ENCODE data around the gene CCL27.
"Not testable (repeated sequence)": the region's sequence is repeated elsewhere in the genome, so short reads cannot be mapped to it uniquely, and the experiment has no call there.

CCL27 gene

DNA sequence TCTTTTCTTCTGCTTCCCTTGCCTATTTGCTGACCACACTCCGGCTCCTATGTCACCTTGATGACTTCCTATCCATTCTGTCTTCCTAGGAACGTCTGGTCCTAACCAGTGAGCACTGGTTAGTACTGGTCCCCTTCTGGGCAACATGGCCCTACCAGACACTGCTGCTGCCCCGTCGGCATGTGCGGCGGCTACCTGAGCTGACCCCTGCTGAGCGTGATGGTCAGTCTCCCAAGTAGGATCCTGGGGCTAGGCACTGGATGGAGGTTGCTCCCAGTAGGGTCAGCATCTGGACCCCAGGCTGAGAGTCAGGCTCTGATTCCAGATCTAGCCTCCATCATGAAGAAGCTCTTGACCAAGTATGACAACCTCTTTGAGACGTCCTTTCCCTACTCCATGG lies 13.8 kb downstream of the CCL27 start:
- DNase-seq = no peak

DNA sequence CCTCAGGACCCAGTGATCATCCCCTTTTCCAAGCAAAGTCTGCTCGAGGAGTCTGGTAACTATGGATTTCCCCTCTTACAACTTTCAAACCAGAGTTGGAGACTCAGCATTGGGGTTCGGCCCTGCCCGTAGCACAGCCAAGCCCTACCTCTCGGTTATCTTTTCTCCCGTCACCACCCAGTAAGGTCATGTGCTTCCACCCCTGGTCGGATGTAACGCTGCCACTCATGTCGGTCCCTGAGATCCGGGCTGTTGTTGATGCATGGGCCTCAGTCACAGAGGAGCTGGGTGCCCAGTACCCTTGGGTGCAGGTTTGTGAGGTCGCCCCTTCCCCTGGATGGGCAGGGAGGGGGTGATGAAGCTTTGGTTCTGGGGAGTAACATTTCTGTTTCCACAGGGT lies 14.8 kb downstream of the CCL27 start:
- DNase-seq = no peak

DNA sequence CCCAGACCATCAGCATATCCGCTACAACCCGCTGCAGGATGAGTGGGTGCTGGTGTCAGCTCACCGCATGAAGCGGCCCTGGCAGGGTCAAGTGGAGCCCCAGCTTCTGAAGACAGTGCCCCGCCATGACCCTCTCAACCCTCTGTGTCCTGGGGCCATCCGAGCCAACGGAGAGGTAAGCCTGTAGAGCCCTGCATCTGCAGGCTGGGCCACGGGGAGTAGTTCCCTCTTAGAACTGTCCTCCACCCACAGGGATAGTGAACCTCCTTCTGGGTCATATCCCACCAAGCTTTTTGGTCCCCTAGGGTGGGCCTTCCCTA lies 15.4 kb downstream of the CCL27 start:
- DNase-seq = no peak

DNA sequence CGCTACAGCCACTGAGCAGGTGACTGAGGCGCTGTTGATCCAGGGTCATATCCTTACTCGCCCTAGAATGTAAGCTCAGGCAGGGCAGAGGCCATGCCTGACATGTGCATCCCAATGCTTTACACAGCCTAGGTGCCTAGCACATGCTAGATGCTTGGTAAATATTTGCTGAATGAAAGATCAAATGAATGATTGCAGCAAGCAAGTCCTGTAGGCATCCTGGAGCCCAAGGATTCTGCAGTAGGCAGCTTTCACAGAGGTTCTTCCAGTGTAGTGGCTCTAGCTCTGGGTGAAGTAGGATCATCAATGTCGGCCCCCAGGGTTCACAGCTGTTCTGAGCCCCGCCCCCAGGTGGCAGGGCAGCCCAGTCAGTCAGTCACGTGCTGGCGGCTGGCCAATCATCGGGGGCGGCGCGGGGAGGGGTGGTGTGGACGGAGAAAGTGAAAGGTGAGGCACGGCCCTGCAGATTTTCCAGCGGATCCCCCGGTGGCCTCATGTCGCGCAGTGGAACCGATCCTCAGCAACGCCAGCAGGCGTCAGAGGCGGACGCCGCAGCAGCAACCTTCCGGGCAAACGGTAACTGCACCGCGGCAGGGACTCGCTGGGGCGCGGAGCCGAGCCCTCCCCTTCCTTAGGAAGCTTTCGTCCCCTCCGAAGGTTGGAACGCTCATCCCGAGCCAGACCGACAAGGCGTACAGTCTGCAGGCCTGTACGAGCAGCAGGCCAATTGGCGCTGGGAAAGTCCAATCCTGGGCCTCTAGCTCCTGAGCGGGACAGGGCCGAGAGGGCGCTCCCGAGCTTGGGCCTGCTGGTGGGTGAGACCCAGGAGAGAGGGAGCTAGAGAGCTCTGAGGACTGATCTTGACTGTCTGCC lies 16.0 kb downstream of the CCL27 start, which contains the start of gene GALT:
Gene GALT, plus strand, starts transcription at position 465 of the 873 bp plus-strand sequence. Its CDS starts 30 bp downstream, at position 495.
- peak; percentile 98 for DNase-seq

DNA sequence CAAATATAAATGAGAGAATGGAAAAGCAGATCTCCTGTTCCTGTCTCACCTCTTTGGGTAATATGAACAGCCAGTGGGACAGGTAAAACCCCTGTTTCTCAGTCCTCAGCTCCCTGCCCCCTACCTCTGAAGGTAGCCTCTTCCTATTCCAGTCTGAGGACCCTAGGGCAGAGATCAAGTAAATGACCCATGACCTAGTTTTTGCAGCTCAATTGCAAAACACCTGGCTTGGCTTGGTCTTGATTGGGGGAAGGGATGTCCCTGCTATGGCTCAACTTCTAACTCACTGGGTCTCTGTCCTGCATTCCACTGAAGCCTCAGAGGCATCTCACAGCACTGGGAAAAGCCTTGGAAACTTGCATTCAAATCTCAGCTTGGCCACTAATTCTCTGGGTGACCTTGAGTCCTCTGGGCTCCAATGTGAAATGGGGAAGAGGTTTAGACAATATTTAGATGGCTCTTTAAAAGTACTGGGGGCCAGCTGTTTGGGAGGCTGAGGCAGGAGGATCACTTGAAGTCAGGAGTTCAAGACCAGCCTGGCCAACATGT lies 17.6 kb downstream of the CCL27 start:
- DNase-seq = no peak

DNA sequence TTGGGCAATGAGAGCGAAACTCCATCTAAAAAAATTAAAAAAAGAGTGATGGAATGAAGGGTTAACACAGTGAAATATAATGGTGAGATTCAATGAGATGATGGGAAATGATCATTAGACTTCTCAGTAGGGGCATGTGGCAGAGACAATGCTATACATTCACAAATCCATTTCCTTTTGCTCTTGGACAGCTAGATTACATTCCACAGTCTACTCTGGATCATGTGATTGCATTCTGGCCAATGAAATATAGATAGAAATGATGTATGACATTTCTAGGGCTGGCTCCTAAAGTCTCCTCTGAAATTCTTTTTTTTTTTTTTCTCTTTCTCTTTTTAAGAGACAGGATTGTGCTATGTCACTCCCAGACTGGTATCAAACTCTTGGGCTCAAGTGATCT lies 19.8 kb downstream of the CCL27 start:
- no peak for DNase-seq

DNA sequence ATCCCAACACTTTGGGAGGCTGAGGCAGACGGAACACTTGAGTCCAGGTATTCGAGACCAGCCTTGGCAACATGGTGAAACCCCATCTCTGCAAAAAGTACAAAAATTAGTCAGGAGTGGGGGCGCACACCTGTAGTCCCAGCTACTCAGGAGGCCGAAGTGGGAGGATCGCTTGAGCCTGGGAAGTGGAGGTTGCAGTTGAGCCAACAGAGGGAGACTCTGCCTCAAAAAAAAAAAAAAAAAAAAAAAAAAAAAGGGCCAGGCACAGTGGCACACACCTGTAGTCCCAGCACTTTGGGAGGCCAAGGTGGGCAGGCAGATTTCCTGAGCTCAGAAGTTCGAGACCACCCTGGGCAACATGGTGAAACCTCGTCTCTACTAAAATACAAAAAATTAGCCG lies 23.1 kb downstream of the CCL27 start:
- DNase-seq = not testable (repeated sequence)

DNA sequence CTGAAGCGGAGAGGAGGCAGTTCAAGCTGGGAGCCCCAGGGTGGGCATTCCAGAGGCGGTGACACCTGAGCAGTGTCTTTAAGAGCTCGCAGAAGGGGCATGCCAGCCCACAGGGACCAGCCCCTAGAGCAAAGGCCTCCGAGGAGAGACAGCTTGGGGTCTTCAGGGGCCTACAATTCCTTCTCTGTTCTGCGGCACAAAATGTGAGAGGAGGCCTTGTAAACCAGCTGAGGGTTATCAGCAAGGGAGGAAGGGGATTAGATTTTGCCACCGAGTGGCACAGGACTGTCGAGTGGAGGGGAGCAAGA lies 24.4 kb downstream of the CCL27 start:
- no peak for DNase-seq

DNA sequence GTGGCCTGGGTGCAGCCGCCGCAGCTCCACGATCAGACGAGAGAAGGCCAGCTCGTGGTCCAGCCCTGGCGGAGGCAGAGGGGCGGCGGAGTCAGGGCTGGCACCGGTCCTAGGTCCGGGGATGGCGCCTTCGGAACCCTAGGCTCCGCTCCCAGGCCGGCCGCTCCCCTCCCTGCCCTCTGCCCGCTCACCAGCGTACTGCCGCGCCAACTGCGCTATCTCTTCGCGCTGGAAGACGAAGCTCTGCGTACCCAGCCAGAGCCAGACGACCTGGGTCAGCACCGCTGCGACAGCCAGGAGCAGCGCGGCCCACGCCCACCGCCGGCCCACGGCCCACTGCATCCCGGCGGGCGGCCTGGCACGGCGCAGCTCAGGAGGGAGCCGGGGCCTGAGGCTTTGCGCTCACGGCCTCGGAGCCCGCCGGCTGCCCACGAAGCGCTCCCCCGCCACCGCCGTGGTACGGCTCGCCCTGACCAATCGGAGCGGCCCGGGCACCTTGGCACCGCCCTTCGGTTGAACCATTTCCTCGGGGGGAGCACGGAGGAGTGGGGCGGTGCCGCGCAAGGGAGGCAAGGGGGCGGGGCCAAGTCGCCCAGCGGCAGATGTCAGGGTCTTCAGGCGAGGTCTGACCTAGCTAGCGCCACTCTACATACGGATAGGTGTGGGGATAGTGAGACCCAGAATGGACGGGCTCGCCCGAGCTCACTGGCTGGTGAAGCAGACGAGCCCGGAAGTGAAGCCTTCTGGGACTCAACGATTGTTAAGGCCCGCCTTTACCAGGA lies 24.9 kb downstream of the CCL27 start, which contains the start of gene SIGMAR1:
Gene SIGMAR1, minus strand, starts transcription at position 432 of the 782 bp plus-strand sequence. Its CDS starts 90 bp downstream, at position 342.
- DNase-seq = peak; percentile 93

DNA sequence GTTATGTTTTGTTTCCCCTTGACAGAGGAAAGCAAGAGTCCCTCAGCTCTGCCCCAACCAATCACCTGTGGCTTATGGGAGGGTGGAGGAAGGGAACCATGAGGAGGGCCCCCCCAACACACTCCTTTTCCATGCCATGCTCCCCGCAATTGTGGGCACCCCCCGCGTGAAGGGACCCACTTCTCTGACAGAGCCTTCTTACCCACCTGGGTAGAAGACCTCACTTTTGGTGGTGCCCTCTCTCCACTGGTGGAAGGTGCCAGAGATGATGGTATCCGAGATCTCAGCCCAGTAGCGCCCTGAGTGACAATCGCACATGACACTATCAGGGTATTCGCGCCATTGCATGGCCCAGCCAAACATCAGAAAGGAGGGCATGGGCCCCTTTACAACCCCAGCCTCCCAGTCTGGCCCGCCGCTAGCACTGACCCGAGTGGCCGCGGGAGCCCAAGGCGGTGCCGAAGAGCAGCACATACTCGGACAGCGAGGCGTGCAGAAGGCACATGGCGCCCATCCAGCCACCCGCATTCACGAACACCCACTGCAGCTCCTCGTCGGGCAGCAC lies 25.6 kb downstream of the CCL27 start:
- no peak for DNase-seq

DNA sequence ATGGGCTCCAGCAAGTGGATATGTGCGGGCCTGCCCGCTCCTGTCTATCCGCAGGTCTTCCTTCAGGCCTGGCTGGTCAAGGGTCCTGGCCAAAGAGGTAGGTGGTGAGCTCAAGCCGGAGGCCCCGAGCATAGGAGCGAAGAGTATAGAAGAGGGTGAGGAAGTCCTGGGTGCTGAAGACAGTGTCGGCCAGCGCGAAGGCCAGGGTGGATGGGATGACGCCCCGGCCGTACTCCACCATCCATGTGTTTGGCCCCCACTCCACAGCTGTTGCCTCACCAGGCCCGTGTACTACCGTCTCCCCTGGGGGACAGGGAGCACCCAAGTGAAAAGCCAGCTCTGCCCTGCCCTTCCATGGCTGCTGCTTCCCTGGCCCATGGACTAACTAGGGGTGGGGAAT lies 26.9 kb downstream of the CCL27 start:
- DNase-seq = no peak

DNA sequence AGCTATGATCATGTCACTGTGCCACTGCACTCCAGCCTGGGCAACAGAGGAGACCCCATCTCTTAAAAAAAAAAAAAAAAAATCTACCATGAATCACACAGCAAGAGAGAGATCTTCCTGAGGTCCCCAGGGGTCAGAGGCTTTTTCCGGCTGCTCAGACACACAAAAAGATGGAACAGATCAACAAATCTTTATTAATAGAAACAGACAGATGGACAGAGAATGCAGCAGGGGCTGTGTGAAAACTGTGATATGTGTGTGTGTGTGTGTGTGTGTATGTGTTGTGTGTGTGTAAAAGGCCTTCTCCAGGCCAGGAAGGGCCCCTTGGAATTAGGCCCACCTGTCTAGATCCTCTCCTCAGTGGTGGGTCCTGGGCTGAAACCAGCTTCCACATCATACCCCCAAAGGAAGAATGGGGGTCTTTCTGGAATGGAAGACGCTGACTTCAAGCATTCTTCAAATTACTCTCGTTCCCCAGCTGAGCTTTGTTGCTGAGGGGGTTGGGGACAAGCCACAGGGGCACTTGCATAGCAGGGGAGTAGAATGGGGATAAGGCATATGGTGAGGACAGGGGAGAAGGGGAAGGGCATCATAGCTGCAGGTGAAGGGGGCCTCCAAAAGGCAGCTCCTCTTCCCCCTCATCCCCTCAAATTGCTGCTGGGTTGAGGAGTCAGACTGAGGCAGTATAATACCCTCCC lies 27.8 kb downstream of the CCL27 start:
- no peak for DNase-seq

DNA sequence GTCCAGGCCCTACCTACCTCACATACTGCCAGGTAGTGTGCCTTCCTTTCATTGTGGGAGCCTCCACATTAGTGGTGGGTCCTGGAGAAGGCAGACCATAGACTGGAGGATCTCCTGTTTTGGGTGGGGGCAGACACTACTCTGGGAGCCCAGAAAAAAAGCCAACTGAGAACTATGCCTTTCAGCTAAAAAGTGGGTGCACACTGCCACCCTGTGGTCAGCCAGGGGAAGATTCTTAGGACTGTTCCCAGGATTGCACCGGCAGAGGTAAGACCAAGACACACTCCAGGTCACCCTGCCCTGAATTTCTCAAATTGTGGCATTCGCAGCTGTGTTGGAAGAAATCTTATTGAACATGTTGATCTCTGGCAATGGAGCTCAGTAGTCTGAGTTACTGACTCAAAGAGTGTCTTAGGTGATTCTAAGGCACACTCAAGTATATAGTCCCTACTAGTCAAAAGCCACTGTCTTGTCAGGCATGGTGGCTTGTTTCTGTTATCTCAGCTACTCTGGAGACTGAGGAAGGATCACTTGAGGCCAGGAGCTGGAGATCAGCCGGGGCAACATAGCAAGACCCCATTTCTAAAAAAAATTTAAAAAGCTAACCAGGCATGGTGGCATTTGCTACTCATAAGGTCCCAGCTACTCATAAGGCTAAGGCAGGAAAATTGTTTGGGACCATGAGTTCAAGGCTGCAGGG lies 28.5 kb downstream of the CCL27 start:
- DNase-seq = peak; percentile 68

DNA sequence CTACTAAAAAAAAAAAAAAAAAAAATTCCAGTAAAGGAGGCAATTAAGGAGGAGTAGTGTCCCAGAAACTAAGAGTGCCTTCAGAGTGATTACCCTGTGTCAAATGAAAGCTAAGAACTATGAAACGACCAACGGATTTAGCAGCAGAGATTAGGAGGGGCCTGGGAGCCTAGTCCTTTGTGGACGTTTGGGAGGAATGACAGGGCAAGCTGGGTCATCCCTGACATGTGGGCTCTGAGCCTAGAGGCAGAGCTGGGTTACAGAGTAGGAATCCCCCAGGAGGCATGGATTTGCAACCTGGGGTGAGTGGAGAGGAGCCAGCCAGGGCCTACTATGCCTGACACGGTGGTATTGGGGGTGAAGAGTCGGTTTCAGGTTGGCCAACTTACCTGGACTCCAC lies 29.3 kb downstream of the CCL27 start:
- DNase-seq = no peak

DNA sequence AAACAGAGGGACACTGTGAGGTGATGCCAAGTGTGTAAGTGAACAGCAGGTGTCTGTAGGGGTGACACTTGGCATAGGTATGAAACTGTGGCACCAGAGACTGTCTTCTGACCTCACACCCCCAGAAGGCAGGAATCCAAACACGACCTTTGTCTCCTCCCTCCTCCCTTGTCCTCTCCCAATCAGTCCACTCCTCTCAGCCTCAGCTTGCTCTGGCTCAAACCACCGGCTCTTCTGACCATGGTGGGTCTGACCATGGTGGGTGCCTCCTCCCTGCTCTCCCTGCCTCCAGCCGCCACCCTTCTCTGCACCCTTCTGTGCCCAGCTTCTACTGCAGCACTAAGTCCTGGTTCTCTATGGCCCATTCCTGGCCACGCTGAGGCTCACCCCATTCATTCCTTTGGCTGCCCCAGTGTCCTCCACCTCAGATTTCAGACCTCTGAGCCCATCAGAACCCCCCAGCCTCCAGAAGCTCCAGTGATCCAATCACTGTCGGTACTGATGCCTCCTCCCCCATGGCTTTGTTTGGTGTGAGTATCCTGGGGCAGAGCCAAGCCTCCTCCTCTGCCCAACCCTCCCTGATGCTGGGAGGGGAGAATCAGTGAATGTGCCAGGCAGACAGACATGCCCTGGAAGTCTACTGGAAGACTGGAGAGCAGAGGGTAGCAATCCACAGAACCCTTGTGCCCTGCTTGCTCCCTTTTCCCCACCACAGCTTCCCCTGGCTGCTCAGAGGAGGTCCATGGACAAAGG lies 31.9 kb downstream of the CCL27 start:
- DNase-seq = no peak

DNA sequence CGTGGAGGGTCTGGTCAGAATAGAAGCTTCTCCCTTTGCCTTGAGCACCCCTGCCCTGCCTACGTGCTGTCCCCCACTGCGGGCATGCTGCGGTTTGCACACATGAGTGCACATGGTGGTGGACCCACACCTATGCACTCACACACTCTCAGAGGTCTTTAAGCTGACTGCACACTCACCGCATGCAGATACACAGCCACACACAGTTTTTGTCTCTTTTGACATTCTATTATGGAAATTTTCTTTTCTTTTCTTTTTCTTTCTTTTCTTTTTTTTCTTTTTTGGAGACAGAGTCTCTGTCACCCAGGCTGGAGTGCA lies 33.0 kb downstream of the CCL27 start:
- no peak for DNase-seq

DNA sequence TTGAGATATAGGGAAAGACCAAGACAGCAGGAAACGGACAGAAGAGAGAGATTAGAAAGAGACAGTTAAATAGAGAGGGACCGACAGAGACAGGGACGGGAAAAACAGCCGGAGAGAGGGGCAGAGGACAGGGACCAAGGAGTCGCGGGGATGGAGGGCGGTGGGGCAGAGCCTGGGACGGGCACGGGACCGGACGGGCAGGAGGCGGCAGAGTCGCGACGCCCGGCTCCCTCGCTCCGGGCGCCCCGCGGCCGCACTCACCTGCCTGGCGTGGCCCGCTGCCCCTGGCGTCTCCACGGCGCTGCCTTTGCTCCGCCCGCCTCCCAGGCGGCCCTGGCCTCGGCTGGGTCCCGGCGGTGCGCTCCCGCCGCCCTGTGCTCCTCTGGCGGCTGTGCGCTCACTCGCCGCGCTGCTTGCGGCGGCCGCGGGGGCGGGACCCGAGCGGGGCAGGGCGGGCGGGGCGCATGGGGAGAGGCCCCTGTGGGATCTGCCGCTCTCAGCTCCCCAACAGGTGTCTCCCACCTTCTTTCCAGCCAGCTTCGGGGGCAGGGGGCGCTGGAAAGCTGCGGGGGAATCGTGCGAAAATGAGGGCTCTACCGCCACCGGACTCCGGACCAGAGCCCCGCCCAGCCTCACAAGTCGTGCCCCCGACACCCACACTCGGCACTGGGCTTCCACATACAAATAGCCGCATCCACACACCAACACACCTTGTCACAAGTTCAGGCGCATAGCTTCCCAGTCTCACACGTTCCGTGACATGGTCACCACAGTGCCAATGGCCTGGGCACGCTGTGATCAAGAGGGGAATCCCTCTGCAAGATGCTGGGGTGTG lies 33.6 kb downstream of the CCL27 start, which contains the start of gene ARID3C:
Gene ARID3C, minus strand, starts transcription at position 411 of the 835 bp plus-strand sequence. CDS start 1,052 bp downstream, outside the sequence.
- DNase-seq = peak; percentile 52

DNA sequence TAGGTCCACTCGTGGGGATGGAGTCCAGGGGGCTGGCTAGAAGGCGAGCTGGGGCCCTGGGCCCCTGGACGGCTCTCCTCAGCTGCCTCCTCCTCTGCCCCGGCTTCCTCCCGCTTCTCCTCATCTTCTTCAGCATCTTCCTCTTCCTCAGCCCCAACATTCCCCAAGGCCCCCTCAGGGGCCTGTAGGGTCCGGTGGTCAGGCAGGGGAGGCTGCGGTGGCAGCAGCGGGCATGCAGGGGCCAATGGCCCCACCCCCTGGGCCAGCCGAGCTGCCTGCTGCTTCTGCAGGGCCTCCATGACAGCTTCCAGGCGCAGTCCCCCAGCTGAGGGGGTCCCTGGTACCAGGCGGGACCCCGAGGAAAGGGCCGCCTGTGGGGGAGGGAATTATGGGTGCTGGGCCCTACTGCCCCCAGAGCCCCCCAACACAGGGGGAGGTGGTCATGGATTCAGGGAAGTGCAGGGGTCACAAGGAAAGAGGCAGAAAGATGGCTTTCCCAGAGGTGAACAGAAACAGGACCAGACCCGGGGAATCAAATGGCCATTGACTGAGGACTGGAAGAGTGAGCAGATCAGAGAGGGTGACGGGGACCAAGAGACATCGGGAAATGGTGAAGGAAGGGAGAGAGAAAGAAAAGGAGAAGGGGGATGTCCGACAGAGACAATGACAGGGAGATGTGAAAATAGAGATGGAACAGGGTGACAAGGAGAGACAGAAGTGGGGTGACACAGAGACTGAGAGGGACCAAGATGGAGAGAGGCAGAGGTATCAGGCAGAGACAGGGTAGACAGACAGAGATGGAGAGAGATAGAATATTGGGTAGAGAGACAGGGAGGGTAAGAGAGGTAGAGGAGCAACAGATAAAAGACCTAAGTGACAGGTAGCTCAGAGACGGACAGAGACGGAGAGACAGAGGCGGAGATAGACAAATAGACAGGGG lies 34.5 kb downstream of the CCL27 start:
- no peak for DNase-seq

DNA sequence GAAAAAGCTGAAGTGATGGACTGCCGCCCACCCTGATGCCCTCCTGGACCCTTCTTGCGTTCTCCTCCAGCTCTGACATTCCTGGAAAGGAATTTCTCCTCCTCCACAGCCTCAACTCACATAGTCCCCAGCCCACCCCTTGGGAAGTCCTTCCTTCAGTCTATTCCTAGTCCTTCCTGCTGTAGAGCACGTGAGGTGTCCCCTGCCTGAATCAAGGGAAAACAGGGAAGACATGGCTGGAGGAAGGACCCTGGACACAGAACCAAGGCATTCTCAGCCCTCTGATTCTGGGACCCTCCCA lies 37.3 kb downstream of the CCL27 start:
- DNase-seq = no peak
